Aorta (tissue), 5 donors: ENCODE results near the gene MT1M. TPM values are rescaled to one million over a fixed set of nuclear protein-coding genes. Genes with fewer than 3 reads are reported as not detected.

Experiments used
- ATAC-seq: fragments of 200-7000 bp; cut with Tn5 transposase; one replicate; pipeline ENCODE4 v1.9.1; 2022; ENCODE audit warnings: moderate library complexity; ENCODE audit not compliant: low FRiP score
- DNase-seq, 2 donors: peaks; one replicate each; pipeline ENCODE4 v3.0.0-alpha.2; 2020
- H3K27ac ChIP-seq, 2 donors: one replicate each; pipeline ENCODE4 v1.5.1; 2013; ENCODE audit warnings: low read length in 2 of 2, mild to moderate bottlenecking in 2 of 2, moderate library complexity in 2 of 2, control low read depth in 1 of 2, inconsistent platforms in 1 of 2, low read depth in 1 of 2
- H3K27me3 ChIP-seq, 2 donors: one replicate each; pipeline ENCODE4 v1.6.1; 2013; ENCODE audit warnings: control low read depth in 1 of 2, low read length in 1 of 2, mild to moderate bottlenecking in 1 of 2, moderate library complexity in 1 of 2; ENCODE audit not compliant: insufficient read depth in 2 of 2, control insufficient read depth in 1 of 2
- H3K36me3 ChIP-seq, 2 donors: one replicate each; pipeline ENCODE4 v1.6.1; 2013; ENCODE audit warnings: control low read depth in 1 of 2, low read length in 1 of 2, mild to moderate bottlenecking in 1 of 2; ENCODE audit not compliant: insufficient read depth in 2 of 2, control insufficient read depth in 1 of 2
- H3K4me1 ChIP-seq, 2 donors: one replicate each; pipeline ENCODE4 v1.6.1; 2013; ENCODE audit warnings: low read length in 2 of 2, control low read depth in 1 of 2, mild to moderate bottlenecking in 1 of 2, moderate library complexity in 1 of 2; ENCODE audit not compliant: insufficient read depth in 2 of 2, control insufficient read depth in 1 of 2
- H3K4me3 ChIP-seq, 2 donors: one replicate each; pipeline ENCODE4 v1.5.1; 2013; ENCODE audit warnings: low read length in 2 of 2, control low read depth in 1 of 2, mild to moderate bottlenecking in 1 of 2
- H3K9me3 ChIP-seq: one replicate; pipeline ENCODE4 v1.6.1; 2013; ENCODE audit warnings: mild to moderate bottlenecking, low read length; ENCODE audit not compliant: control insufficient read depth
- WGBS, 2 donors: extraction: QIAGEN DNeasy Blood & Tissue Kit; methylation state at CpG; one replicate each; pipeline ENCODE4 v1.1.7; 2013; 5-methylcytosine and 5-hydroxymethylcytosine counted together
- intact Hi-C, 2 donors: fragments of 100-400 bp; cut with DNase I; formaldehyde crosslinking; loops; one replicate each; pipeline versions ENCODE4 v1.14.2 to v1.15.0; 2022
- polyA plus RNA-seq, 2 donors: library from polyadenylated mRNA; stranded (reverse); fragments of 200-250 nt; gene quantifications; one replicate each; pipeline ENCODE4 v1.2.3, GENCODE V29; 2013
- total RNA-seq, 2 donors: library from RNA; stranded (reverse); fragmentation: NEBNext Ultra II Directional; extraction: Animal tissue kit (Norgen Biotek cat#: 25700); gene quantifications; one replicate each; pipeline ENCODE4 v1.2.1, GENCODE V29; 2021
- donor health status: healthy with polysubstance abuse.
- donor health status: Bipolar disorder and iron deficiency.
- donor health status: DM: no; HTN: no; CAD: no.
- donor health status: DM: no; HTN: no; CAD: no.
- donor health status: DM: yes; HTN: yes; CAD: no.

MT1M gene
- total and polyA plus RNA-seq, 4 donors, result 11.8 to 129 (median 56.1) TPM

GRCh38 chr16:56593573-56594291 lies 38.7 kb upstream of the MT1M start:
- WGBS, 2 donors, result 95 to 96% methylated on average over 6 of the region's 6 CpGs
- Histone ChIP-seq H3K4me3 (no peak overlapping the region), H3K36me3 (no peaks in the 10 kb centered on the region), H3K27me3 (no peaks in the 10 kb centered on the region), H3K27ac (no peak overlapping the region), H3K4me1 (no peaks in the 10 kb centered on the region), H3K9me3 (no peaks in the 10 kb centered on the region)
- ATAC-seq (no peak), DNase-seq (no peak)
- intact Hi-C loops, result no loop called here

- DNase-seq (no peak), ATAC-seq (no peak)
- H3K27ac ChIP-seq, result no peak overlapping the region
- H3K4me1 ChIP-seq, result no peaks in the 10 kb centered on the region
- no peaks in the 10 kb centered on the region for H3K36me3 ChIP-seq
- H3K4me3 ChIP-seq, result no peak overlapping the region
- no peaks in the 10 kb centered on the region for H3K27me3 ChIP-seq
- intact Hi-C loops, result no loop called here
- no peaks in the 10 kb centered on the region for H3K9me3 ChIP-seq
- WGBS, 2 donors, result 96 to 97% methylated on average over 5 of the region's 5 CpGs
These were observed 38.2 kb upstream of the MT1M start for GRCh38 chr16:56594292-56594619.

DNA sequence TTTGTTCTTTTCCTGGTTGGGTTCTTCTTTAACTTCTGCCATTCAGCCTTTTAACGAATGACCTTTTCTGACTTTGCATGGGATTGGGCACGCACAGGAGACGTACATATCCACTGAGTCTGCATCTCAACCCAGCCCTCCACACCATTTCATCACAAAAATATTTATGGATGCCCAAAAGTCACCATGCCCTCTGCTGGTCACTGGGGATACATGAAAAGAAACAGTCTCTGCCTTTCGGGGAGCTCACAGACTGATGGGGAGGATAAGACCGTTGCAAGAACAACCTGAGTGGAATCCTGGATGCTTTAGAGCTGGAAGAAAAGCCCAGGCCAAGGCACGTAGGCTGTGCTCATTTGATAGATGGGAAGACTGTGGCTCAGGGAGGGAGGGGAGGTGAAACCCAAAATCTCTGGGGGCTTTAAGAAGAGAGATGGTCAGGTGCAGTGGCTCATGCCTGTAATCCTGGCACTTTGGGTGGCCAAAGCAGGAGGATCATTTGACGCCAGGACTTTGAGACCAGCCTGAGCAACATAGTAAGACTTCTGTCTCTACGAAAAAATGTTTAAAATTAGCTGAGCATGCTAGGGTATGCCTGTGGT lies 32.0 kb upstream of the MT1M start:
- H3K4me1 ChIP-seq, result no peaks in the 10 kb centered on the region
- no peaks in the 10 kb centered on the region for H3K36me3 ChIP-seq
- WGBS, 2 donors, result 25 to 29% methylated on average over 8 of the region's 8 CpGs
- no peaks in the 10 kb centered on the region for H3K9me3 ChIP-seq
- DNase-seq, result no peak
- no peaks in the 10 kb centered on the region for H3K27me3 ChIP-seq
- intact Hi-C loops, result loop anchor here (2.0 to 10.0 kb wide), 4 partner anchors 42 to 102 kb away; no protein-coding TSS in a partner anchor
- no peak overlapping the region for H3K4me3 ChIP-seq
- peak; percentile 57 for ATAC-seq
- no peak overlapping the region for H3K27ac ChIP-seq

DNA sequence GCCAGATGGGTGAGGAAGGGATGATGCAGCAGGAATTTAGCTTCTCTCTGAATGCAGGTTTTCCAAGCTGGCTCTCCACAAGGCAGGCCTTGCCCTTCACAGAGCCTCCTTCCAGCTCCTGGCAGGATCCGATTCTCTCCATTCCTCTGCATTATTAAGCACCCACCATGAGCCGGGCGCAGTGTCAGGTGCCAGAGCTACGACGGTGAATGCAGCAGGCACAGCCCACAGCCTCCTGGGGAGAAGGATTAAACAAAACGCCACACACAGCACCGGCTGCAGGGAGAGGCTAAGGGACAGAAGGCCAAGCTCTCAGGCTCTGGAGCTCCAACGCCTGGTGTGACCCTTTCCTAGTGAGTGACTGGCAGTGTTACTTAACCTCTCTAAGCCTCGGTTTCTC lies 31.1 kb upstream of the MT1M start:
- no peaks in the 10 kb centered on the region for H3K4me1 ChIP-seq
- no peak for DNase-seq
- no peak overlapping the region for H3K27ac ChIP-seq
- WGBS, 2 donors, result 60 to 62% methylated on average over 9 of the region's 9 CpGs
- no peaks in the 10 kb centered on the region for H3K36me3 ChIP-seq
- intact Hi-C loops, result loop anchor here (2.0 to 10.0 kb wide), 4 partner anchors 41 to 101 kb away; no protein-coding TSS in a partner anchor
- H3K4me3 ChIP-seq, result no peak overlapping the region
- no peaks in the 10 kb centered on the region for H3K9me3 ChIP-seq
- ATAC-seq, result no peak
- no peaks in the 10 kb centered on the region for H3K27me3 ChIP-seq

DNA sequence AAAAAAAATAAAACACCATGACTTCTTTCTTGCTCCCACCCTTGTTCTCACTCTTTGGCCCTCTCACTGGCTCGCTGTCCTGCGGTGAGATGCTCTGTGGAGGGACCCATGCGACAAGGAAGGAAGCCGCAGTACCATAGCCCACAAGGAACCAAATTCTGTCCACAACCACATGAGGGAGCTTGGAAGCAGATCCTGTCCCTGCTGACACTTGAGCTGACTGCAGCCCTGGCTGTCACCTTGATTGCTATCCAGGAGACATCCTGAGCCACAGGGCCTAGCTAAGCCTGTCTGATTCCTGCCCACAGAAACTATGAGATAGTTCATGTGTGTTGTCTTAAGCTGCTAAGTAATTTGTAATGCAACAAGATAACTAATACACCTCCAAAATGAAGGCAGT lies 28.9 kb upstream of the MT1M start:
- H3K4me3 ChIP-seq, result no peak overlapping the region
- H3K36me3 ChIP-seq, result no peaks in the 10 kb centered on the region
- DNase-seq (no peak), ATAC-seq (no peak)
- no peaks in the 10 kb centered on the region for H3K9me3 ChIP-seq
- H3K27me3 ChIP-seq, result no peaks in the 10 kb centered on the region
- no peak overlapping the region for H3K27ac ChIP-seq
- WGBS, 2 donors, result 60 to 63% methylated on average over 4 of the region's 4 CpGs
- H3K4me1 ChIP-seq, result no peaks in the 10 kb centered on the region
- intact Hi-C loops, result loop anchor here (2.0 to 10.0 kb wide), 4 partner anchors 39 to 99 kb away; no protein-coding TSS in a partner anchor

DNA sequence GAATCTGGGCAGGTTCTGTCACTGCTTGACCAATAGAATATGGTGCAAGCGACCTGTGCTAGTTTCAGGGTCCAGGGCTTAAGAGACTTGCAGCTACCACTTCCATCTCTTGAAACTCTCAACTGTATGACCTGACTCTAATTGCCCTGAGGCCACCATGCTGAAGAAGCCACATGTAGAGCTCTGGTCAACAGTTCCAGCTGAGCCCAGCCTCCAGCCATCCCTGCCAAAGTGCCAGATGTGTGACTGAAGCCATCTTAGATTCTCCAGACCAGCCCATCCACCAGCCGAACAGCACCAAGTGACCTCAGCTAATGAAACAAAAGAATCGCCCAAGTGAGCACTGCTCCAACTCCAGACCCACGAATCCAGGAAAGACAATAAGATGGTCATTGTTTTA lies 27.5 kb upstream of the MT1M start:
- DNase-seq (no peak), ATAC-seq (no peak)
- Histone ChIP-seq H3K9me3 (no peaks in the 10 kb centered on the region), H3K4me3 (no peak overlapping the region), H3K4me1 (no peaks in the 10 kb centered on the region), H3K36me3 (no peaks in the 10 kb centered on the region), H3K27ac (no peak overlapping the region), H3K27me3 (no peaks in the 10 kb centered on the region)
- WGBS, 2 donors, result 76 to 89% methylated on average over 4 of the region's 4 CpGs
- intact Hi-C loops, result loop anchor here (2.0 to 10.0 kb wide), 5 partner anchors 37 to 97 kb away; partner anchors contain the start of gene MT1X (in 1 of the 2)

DNA sequence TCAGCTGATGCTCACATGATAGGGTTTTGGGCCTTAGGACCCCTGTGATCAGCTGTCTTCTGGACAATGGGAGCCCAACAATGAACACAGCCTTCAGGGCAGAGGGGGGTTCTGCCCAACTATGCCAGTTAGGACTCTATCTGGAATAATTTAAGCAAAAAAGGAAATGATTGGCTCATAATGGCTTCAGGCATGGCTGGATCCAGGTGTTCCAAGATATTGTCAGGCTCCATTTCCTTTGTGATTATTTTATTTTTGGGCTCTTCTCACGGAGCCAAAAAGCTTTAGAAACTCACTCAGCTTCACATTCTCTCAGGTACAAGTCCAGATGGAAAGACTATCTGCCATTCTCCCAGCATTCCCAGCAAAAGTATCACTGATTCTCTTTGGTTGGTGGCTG lies 27.0 kb upstream of the MT1M start:
- H3K9me3 ChIP-seq, result no peaks in the 10 kb centered on the region
- WGBS, 2 donors, result 91 to 94% methylated on average over 1 of the region's 1 CpG
- H3K4me1 ChIP-seq, result peaks cover 0 to 1% of the 10 kb centered on the region in 2 donors
- no peak for ATAC-seq
- H3K27ac ChIP-seq, result no peak overlapping the region
- no peaks in the 10 kb centered on the region for H3K27me3 ChIP-seq
- H3K36me3 ChIP-seq, result no peaks in the 10 kb centered on the region
- DNase-seq, result no peak
- intact Hi-C loops, result loop anchor here (2.0 to 10.0 kb wide), 3 partner anchors 37 to 91 kb away; partner anchors contain the start of gene MT1X (in 1 of the 2)
- H3K4me3 ChIP-seq, result no peak overlapping the region

- Histone ChIP-seq H3K27ac (peak overlapping the region in 1 of 2 donors; percentile 35), H3K27me3 (no peaks in the 10 kb centered on the region)
These were observed 26.4 kb upstream of the MT1M start for GRCh38 chr16:56606071-56606475.

More at GRCh38 chr16:56606071-56606475, 26.4 kb upstream of the MT1M start:
- Histone ChIP-seq H3K9me3 (no peaks in the 10 kb centered on the region), H3K4me1 (peaks cover 0 to 5% of the 10 kb centered on the region in 2 donors), H3K36me3 (no peaks in the 10 kb centered on the region), H3K4me3 (no peak overlapping the region)
- intact Hi-C loops, result loop anchor here (5.0 to 10.0 kb wide), 2 partner anchors 76 to 91 kb away; partner anchors contain the start of gene MT1X (in 1 of the 2)
- ATAC-seq (no peak), DNase-seq (peak in 1 of 2 donors; percentile 84)
- WGBS, 2 donors, result 70 to 77% methylated on average over 3 of the region's 3 CpGs
